Cardiac septum (tissue), 1 donor: ENCODE results near the gene RINT1. TPM values are rescaled to one million over a fixed set of nuclear protein-coding genes. Genes with fewer than 3 reads are reported as not detected.

ENCODE experiments used
- DNase-seq: peaks from one replicate; pipeline ENCODE4 v3.0.0-alpha.2; 2020; ENCODE audit warnings: low spot score
- intact Hi-C: fragments of 100-400 bp; cut with DNase I; formaldehyde crosslinking; loops from one replicate; pipeline ENCODE4 v1.14.0; 2022
- total RNA-seq: library from RNA; stranded (reverse); fragmentation: NEBNext Ultra II Directional; extraction: Animal tissue kit (Norgen Biotek cat#: 25700); gene quantifications from one replicate; pipeline ENCODE4 v1.2.1, GENCODE V29; 2021
- donor health status: DM: no; HTN: no; CAD: no.

The RINT1 gene
- total RNA-seq, 1 donor from 2014 or later = 10.7 TPM

DNA sequence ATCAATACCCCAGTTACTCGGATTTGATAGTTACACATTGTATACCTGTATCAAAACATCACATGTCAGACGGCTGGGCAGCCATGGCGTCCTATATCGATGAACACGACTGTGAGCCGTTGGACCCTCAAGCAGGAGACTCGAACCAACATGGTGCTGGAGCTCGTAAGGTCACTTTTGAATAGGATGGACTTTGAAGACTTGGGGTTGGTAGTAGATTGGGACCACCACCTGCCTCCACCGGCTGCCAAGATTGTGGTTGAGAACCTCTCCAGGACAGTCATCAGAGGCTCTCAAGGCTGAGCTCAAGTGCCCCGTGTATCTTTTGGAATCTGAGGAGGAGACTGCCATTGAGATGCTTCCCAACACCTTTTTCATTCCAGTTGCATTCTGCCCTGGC lies 1.9 kb upstream of the RINT1 start:
- intact Hi-C loops = no loop called here

DNA sequence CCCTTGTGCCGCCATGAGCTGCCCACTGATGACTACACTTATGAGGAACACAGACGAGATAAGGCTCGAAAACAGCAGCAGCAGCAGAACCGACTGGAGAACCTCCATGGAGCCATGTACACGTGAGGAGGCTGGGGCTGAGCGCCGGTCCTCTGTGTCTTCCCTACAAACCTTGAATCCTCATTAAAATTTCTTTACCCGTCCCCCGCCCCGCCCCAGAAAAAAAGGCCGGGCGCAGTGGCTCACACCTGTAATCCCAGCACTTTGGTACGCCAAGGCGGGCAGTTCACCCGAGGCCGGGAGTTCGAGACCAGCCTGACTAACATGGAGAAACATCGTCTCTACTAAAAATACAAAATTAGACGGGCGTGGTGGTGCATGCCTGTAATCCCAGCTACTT lies 1.5 kb upstream of the RINT1 start:
- no peak for DNase-seq
- intact Hi-C loops = no loop called here

More for the DNA sequence above, 1.9 kb upstream of the RINT1 start:
- no peak for DNase-seq

DNA sequence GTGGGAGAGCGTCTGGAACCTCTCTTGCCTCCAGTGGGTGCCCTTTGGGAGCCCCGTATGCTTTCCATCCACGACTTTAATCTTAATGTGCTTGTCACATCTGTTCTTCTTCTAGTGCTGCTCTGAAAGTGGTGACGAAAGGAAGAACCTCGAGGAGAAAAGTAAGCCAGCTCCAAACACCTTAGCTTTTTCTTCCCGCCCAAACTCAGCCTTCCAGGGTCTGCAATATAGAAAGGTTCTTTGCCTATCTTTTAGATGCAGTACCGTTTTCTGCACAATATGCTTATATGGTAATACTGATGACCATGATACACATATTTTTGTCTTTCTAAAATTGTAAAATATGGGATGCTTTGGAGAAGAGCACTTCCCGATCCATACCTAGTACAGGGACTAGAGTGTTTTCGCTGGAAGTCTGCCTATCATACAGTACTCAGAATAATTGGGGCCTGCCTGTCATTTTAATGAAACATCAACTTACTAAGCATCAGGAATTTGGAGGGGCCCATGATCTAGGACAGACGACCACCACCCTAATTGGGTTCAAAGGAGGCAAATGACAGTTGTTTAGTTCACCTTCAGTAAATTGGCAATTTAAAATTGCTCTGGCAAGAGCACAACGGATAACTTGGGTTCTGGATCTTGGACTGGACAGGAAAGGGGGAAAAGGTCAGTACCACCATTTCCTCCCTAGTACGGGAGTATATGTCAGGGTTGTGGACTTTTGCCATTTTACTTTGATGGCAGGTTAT lies 884 bp downstream of the RINT1 start:
- DNase-seq = no peak
- intact Hi-C loops = no loop called here

DNA sequence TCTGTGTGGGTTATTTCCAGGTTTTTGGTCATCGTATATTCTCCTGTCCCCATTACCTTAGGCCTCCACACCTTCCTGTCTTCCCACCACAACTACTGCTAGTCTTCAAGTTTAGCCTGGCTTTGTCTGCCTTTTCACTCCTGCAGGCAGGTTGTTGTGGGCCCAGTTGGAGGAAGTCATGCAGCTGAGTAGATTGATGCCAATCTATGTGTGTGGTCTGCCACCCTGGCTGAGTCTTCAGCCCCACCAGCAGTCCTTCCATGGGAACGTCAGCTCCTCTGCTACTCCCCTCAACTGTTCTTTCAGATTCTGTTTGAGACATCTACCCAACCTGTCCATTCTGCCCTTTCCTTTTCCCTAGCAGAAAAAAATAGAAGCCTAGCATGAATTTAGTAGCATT lies 6.3 kb downstream of the RINT1 start:
- DNase-seq = no peak
- intact Hi-C loops = no loop called here

DNA sequence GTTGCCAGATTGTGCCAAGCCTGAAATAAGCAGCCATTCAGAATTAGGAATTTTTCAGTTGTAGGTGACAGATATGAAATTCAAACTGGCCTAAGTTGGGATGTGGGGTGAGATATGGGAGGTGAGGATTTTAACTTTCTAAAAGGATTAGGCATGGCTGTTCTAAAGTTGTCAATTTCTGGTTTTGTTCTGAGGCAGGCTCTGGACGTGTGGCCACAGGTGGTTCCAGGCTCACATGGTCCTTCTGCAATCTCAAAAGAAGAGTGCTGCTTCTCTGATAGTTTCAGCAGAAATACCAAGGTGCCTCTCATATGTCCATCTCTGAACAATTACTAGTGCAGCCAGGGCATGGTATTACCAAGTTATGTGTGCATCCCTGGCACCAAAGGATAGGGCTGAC lies 27.9 kb downstream of the RINT1 start:
- no peak for DNase-seq
- intact Hi-C loops = no loop called here

DNA sequence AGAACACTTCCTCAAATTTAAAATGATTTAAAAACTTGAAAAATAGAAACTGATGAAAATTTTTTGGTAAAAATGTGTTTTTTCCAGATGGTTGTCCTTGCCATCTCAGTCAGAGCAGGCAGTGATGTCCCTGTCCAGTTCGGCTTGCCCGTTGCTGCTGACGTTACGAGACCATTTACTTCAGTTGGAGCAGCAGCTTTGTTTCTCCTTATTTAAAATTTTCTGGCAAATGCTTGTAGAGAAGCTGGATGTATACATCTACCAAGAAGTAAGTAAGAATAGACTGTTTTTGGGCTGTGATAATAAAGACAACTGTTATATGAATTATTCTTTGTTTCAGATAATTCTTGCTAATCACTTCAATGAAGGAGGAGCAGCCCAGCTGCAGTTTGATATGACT lies 33.2 kb downstream of the RINT1 start:
- no peak for DNase-seq
- intact Hi-C loops = no loop called here

DNA sequence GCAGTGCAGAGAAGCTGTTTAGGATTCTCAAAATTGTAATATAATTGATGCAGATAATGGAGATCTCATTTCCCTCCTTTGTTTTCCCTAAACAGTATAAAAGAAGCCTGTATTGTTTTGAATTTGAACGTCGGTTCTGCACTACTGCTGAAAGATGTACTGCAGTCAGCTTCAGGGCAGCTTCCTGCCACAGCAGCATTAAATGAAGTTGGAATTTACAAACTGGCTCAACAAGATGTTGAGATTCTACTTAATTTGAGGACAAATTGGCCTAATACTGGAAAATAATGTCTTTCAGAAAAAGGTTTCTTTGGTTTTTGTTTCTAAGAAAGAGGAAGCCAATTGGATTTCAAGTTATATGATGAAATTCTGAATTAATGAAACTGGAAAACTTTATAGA lies 35.0 kb downstream of the RINT1 start:
- intact Hi-C loops = no loop called here

DNA sequence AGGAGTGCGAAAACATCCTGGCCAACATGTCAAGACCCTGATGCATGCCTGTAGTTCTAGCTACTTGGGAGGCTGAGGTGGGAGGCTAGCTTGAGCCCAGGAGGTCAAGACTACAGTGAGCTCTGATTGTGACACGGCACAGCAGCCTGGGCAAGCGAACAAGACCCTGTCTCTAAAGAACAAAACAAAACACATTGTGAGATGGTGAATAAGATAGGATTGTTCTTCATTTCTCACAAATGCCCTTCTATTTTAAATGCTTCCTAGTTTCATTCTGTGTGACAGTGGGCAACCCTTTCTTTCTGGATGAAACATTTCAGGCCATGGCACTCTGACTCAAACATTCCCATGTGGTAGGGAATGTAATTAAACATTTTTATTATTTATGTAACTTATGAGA lies 35.8 kb downstream of the RINT1 start:
- intact Hi-C loops = no loop called here
- no peak for DNase-seq

More for the DNA sequence above, 35.0 kb downstream of the RINT1 start:
- no peak for DNase-seq

DNA sequence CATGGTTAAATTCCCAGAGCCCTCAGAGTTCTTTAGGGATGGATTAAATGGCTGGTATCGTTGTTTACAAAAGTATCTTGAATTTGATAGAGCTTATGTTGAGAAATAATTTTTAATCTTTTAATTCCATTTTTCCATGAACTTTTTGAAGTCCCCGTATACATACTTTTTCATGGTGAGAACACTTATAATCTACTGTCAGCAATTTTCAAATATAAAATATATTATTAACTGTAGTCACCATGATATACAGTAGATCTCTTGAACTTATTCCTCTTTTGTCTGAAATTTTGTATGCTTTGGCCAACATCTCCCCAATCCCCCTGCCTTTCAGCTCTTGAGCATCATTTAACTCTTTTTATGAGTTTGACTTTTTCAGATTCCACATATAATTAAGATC lies 39.9 kb downstream of the RINT1 start:
- no peak for DNase-seq
- intact Hi-C loops = no loop called here

DNA sequence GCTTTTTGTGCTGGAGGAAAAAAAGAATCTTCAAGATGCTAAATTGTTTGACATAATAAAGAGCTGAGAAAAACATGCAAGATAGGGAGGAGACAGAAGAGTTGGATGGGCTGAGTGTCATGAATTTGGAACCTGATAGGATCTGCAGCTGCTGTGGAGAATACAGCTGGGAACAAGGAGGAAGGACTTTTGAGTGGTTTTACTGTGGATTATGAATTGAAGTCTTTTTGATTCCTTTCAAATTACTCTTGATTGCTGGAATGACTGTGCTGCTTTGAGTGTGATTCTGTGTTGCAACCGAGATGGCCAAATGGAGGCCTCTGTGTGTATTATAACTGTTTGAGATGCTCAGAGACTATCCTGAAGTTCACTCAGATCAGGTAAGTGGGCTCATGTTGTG lies 45.2 kb downstream of the RINT1 start:
- intact Hi-C loops = no loop called here
- no peak for DNase-seq

DNA sequence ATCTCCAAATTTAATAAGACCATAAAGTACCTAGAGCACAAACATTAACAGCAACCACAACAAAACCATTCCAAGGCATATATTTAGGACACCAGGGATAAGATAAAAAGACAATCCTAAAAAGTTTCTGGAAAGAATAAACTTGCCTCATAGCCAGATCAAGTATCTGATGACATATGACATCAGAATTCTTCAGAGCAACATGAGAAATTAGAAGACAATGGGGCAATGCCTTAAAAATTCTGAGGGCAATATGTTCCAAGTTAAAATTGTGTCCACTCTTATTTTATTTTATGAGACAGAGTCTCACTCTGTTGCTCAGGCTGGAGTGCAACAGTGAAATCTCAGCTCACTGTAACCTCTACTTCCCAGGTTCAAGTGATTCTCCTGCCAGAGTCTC lies 46.5 kb downstream of the RINT1 start:
- DNase-seq = no peak
- intact Hi-C loops = no loop called here

DNA sequence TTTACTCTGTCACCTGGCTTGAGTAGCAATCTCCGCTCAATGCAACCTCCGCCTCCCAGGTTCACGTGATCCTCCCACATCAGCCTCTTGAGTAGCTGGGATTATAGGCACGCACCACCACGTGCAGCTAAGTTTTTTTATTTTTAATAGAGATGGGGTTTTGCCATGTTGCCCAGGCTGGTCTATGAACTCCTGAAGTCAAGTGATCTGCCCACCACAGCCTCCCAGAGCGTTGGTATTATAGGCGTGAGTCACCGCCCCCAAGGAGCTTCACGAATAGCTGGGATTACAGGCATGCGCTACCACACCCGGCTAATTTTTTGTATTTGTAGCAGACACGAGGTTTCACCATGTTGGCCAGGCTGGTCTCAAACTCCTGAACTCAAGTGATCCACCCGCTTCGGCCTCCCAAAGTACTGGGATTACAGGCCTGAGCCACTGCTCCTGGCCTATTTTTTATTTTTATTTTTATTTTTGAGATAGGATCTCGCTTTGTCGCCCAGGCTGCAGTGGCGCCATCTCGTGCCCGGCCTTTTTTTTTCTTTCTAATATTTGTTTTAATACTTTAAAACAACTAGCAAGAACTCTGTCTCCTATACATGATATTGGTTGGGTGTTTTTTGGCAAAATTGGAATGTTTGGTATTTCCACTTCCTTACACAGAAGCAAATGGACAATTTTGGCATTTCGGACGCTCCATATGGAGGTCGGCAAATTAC lies 48.2 kb downstream of the RINT1 start:
- no peak for DNase-seq
- intact Hi-C loops = no loop called here

DNA sequence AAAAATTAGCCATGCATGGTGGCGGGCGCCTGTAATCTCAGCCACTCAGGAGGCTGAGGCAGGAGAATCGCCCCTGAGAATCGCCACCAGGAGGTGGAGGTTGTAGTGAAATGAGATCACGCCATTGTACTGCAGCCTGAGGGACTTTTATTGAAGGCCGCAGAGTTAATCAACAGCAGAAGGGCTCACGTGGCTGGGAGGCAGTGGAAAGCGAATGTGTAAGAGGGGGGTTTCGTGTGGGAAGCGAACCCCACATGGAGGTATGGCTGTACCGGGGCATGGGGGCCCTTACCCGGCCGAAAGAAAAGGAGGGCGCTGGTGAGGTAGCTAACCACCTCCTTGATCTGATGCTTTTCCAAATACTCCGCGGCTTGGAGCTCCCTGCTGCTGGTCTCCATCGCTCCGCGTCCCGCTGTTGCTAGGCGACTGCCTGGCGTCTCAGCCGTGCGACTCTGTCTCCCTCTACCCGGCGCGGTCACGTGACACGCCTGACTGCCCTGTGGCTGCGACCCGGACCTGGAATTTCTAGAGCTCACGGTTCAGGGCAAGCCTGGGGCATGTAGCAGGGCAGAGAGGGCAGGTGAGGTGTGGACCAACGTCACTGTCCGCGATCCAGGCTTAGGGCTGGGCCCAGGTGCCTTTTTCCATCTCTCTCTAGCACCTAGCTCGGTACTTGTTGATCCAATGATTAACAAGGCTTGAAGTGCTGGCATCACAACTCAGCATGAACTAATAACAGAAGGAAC lies 49.2 kb downstream of the RINT1 start, which contains the start of gene EFCAB10:
Gene EFCAB10 (minus strand): TSS at position 428 of the 746 bp plus-strand sequence. CDS start 30 bp downstream, at position 398.
- intact Hi-C loops = no loop called here
- peak; percentile 79 for DNase-seq

DNA sequence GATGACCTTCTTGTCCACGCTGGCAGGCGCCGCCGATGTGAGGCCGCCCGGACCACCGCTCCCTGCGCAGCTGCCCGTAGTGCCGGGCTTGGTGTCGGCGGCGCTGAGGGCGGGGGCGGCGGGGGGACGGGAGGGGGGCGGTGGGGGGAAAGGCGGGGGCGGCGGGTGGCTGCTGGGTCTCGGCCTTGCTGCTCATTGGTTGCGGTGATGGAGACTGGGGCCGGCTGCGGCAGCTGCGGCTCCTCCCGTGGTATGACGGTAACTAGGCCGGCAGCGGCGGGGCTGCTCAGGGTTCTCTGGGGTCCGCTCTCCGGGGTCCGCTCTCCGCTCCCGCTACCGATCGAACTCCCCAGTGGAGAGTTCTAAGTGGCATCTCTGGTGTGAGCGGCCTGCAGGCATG lies 51.1 kb downstream of the RINT1 start:
- DNase-seq = no peak
- intact Hi-C loops = no loop called here

DNA sequence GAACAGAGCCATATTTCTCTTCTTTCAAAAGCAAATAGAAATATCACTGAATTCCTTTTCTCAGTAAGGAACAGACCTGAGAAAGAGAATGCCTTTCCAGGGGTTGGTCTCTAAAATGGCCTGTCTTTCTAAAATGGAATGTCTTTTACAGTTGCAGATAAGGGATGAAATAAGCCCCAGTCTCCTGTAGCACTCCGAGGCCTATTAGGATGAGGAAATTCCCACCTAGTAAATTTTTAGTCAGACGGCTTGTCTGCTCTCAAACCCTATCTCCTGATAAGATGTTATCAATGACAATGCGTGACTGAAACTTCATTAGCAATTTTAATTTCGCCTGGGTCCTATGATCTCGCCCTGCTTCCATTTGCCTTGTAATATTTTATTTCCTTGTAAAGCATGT lies 52.2 kb downstream of the RINT1 start:
- intact Hi-C loops = no loop called here

DNA sequence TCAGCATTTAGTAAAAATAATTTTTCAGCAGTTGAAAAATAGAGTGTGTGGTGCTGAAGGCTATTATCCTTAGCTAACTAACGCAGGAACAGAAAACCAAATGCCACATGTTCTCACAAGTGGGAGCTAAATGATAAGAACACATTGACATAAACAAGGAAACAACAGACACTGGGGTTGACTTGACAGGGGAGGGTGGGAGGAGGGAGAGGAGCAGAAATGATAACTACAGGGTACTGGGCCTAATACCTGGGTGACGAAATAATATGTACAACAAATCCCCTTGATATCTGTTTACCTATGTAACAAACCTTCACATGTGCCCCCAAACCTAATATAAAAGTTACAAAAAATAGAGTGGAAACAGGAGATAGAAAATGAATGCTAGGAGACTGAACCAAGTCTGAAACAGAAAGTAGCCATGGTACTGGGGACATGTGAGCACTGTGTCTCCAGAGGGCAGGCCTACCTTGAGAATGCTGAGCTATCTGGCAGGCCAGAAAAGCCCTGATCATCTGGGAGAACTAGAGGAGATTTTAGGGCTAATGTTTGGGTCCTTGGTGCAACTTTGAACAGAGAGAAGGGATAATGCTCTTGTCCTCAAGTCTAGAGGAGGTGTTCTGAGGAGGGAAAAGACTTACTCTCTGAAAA lies 54.0 kb downstream of the RINT1 start:
- intact Hi-C loops = no loop called here
- DNase-seq = no peak

More for the DNA sequence above, 52.2 kb downstream of the RINT1 start:
- DNase-seq = no peak

DNA sequence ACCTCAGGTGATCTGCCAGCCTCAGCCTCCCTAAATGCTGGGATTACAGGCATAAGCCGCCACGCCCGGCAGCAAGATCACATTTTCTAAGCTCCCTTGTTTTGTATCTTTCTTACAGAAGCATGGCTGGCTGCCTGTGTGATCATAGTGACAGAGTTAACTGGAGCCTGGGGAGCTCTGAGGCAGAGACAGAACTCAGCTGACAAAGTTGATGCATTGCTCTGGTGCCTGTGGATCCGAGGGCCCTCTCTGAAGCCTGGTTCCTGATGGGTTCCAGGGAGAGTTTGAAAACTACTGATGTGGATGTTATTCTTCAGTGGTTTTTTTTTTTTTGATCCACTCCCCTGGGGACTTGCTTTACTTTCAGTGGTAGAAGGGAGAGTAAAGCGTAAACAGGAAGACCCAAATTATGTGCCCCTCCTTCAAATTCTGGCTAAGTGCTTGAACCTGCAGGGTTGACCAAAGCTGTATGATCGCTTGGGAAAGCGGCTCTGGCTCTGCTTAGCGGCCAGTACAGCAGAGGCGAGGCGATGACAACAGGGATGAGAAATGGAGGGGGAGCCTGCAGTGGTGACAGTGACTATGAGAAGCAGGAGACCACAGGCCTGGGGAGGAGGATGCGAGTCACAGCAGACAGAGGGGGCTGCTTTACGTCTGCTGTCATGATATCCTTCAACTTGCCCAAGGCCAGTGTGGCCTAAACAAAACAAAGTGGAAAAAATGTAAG lies 56.1 kb downstream of the RINT1 start:
- no peak for DNase-seq
- intact Hi-C loops = no loop called here

DNA sequence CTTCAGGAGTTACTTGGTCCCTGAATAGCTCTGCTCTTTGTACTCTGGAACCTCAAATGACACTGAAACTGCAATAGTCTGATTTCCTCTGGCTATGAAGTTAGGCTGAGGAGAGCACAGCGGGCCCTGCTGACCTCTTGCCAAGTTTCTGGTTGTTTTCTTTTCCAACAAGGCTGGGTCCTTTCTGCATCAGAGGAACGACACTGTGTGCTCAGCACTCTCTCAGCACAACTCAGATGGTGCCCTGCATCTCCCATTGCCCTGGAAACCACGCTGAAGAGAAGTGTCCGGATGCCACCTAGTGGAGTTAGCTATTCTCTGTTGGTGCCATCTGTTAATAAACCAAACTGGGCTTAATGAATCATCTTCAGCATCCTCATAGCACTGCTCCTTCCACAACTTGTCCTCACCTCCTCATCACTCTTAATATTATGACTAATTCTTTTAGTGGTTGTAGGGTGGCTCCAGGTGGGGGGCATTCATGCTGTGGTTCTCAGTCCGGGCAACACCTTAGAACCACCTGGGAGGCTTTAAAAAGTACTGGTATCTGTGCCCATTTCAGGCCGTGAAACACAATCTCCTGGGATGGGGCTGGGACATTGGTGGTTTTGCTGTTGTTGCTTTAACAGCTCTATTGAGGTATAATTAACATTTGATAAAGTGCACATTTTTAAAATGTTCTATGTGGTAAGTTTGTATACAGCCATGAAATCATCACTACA lies 57.5 kb downstream of the RINT1 start:
- DNase-seq = no peak
- intact Hi-C loops = no loop called here

DNA sequence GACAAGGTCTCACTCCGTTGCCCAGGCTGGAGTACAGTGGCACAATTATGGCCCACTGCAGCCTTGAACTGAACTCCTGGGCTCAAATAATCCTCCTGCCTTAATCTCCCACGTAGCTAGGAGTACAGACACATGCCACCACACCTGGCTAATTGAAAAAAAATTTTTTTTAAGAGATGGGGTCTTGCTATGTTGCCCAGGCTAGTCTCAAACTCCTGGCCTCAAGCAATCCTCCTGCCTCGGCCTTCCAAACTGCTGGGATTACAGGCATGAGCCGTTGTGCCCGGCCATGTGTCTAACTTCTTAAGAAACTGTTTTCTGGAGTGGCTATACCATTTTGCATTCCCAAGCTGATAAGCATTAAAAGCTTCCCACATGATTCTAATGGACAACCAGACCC lies 58.8 kb downstream of the RINT1 start:
- intact Hi-C loops = no loop called here
- DNase-seq = no peak
